Fibroblast of lung (primary cell): ENCODE data around the gene PTPRU. TPM values are rescaled to one million over a fixed set of nuclear protein-coding genes. Genes with fewer than 3 reads are reported as not detected.

Source experiments
- DNase-seq, 2 donors: peaks; one replicate each; pipeline versions ENCODE4 v3.0.0 to v3.0.0-alpha.2; 2010; ENCODE audit warnings: low read depth in 2 of 2
- H2AFZ ChIP-seq: 2 replicates; pipeline ENCODE4 v1.5.1; 2012; ENCODE audit warnings: low read length, control low read depth, inconsistent platforms
- H3K27ac ChIP-seq: 2 replicates; pipeline ENCODE4 v1.5.1; 2011; ENCODE audit warnings: low read length, control low read depth; ENCODE audit not compliant: insufficient read depth
- H3K27me3 ChIP-seq: 2 replicates; pipeline ENCODE4 v1.5.1; 2011; ENCODE audit warnings: mild to moderate bottlenecking, low read length; ENCODE audit not compliant: control insufficient read depth, insufficient read depth
- H3K36me3 ChIP-seq: 2 replicates; pipeline ENCODE4 v1.5.1; 2011; ENCODE audit warnings: low read length; ENCODE audit not compliant: control insufficient read depth, insufficient read depth
- H3K4me1 ChIP-seq: 2 replicates; pipeline ENCODE4 v1.5.1; 2011; ENCODE audit warnings: low read length; ENCODE audit not compliant: control insufficient read depth, insufficient read depth; ENCODE audit errors: extremely low read depth
- H3K4me2 ChIP-seq: 2 replicates; pipeline ENCODE4 v1.5.1; 2011; ENCODE audit warnings: low read length, control low read depth; ENCODE audit not compliant: insufficient read depth; ENCODE audit errors: extremely low read depth
- H3K4me3 ChIP-seq, 4 experiments: fragments of 200-600 bp in 1 of 4; sonication (generic) in 1 of 4; replicated peaks in 1 of 4; 2 replicates each; pipeline ENCODE4 v1.5.1; 2011 to 2016; ENCODE audit warnings: low read length in 4 of 4, low read depth in 3 of 4, mild to moderate bottlenecking in 3 of 4, control low read depth in 2 of 4, inconsistent platforms in 1 of 4, mixed read lengths in 1 of 4; ENCODE audit not compliant: insufficient read depth in 1 of 4; ENCODE audit errors: control extremely low read depth in 1 of 4
- H3K79me2 ChIP-seq: 2 replicates; pipeline ENCODE4 v1.5.1; 2012; ENCODE audit warnings: mild to moderate bottlenecking, low read length, inconsistent platforms; ENCODE audit not compliant: control insufficient read depth, insufficient read depth
- H3K9ac ChIP-seq: 2 replicates; pipeline ENCODE4 v1.5.1; 2011; ENCODE audit warnings: mild to moderate bottlenecking, low read length, control low read depth; ENCODE audit not compliant: insufficient read depth
- H3K9me3 ChIP-seq: 2 replicates; pipeline ENCODE4 v1.5.1; 2012; ENCODE audit warnings: low read depth, low read length; ENCODE audit not compliant: control insufficient read depth, insufficient read depth
- H4K20me1 ChIP-seq: 2 replicates; pipeline ENCODE4 v1.5.1; 2011; ENCODE audit warnings: low read length; ENCODE audit not compliant: control insufficient read depth, insufficient read depth; ENCODE audit errors: extremely low read depth
- CTCF ChIP-seq, 2 donors: IDR thresholded peaks in 1 of 2; conservative IDR thresholded peaks in 1 of 2; 1 replicate in 1 of 2; 2 replicates in 1 of 2; pipeline ENCODE4 v1.5.1; 2011 to 2012; ENCODE audit warnings: low read length in 2 of 2, control low read depth in 1 of 2, inconsistent platforms in 1 of 2, low read depth in 1 of 2, mild to moderate bottlenecking in 1 of 2
- EZH2 ChIP-seq: IDR thresholded peaks from 2 replicates; pipeline ENCODE4 v1.5.1; 2012; ENCODE audit warnings: low read length, control low read depth, mild to moderate bottlenecking; ENCODE audit errors: missing control alignments
- polyA plus RNA-seq, 2 donors: library from polyadenylated mRNA; depleted of rRNA in 1 of 2; stranded (reverse) in 1 of 2; unstranded in 1 of 2; fragments of >200 nt; gene quantifications; 2 replicates each; pipeline ENCODE4 v1.2.1, GENCODE V29; 2011 to 2012; ENCODE audit warnings: missing spikeins in 1 of 2
- total RNA-seq: library from RNA; depleted of rRNA; stranded (reverse); fragments of >200 nt; gene quantifications from 2 replicates; pipeline ENCODE4 v1.2.1, GENCODE V29; 2014

The PTPRU gene
- total and polyA plus RNA-seq, 2 donors (not counting 1 experiment from before 2014, with no cell fraction given), result 1.4 to 25.8 TPM

GRCh38 chr1:29342983-29343382 lies 106.7 kb downstream of the PTPRU start:
- no peaks in the 10 kb centered on the region for H3K79me2 ChIP-seq
- H3K9me3 ChIP-seq, result no peaks in the 10 kb centered on the region
- no peaks in the 10 kb centered on the region for H4K20me1 ChIP-seq
- peaks cover 4% of the 10 kb centered on the region for H3K27me3 ChIP-seq
- no peak overlapping the region for H2AFZ ChIP-seq
- H3K4me3 ChIP-seq, result no peak overlapping the region
- H3K27ac ChIP-seq, result no peak overlapping the region
- H3K4me1 ChIP-seq, result no peaks in the 10 kb centered on the region
- no peak overlapping the region for H3K4me2 ChIP-seq
- no peak overlapping the region for H3K9ac ChIP-seq
- no peak for TF ChIP-seq CTCF (conservative IDR thresholded peaks at IDR 0.05 in 1 of 2, IDR thresholded peaks at IDR 0.05 in 1 of 2; ENCODE audit: low read depth in 1 of 2, low read length in 2 of 2)
- no peak for TF ChIP-seq EZH2
- no peaks in the 10 kb centered on the region for H3K36me3 ChIP-seq
- no peak for DNase-seq

GRCh38 chr1:29343476-29343875 lies 107.2 kb downstream of the PTPRU start:
- no peak overlapping the region for H3K27ac ChIP-seq
- H3K4me2 ChIP-seq, result no peak overlapping the region
- DNase-seq, result no peak
- H4K20me1 ChIP-seq, result no peaks in the 10 kb centered on the region
- H3K79me2 ChIP-seq, result no peaks in the 10 kb centered on the region
- H3K9ac ChIP-seq, result no peak overlapping the region
- no peaks in the 10 kb centered on the region for H3K9me3 ChIP-seq
- no peak overlapping the region for H3K4me3 ChIP-seq
- peaks cover 4% of the 10 kb centered on the region for H3K27me3 ChIP-seq
- no peaks in the 10 kb centered on the region for H3K36me3 ChIP-seq
- no peak overlapping the region for H2AFZ ChIP-seq
- no peak for TF ChIP-seq CTCF (conservative IDR thresholded peaks at IDR 0.05 in 1 of 2, IDR thresholded peaks at IDR 0.05 in 1 of 2; ENCODE audit: low read depth in 1 of 2, low read length in 2 of 2)
- TF ChIP-seq EZH2, result no peak
- no peaks in the 10 kb centered on the region for H3K4me1 ChIP-seq

GRCh38 chr1:29343908-29344307 lies 107.6 kb downstream of the PTPRU start:
- Histone ChIP-seq H3K9ac (no peak overlapping the region), H2AFZ (no peak overlapping the region), H3K9me3 (no peaks in the 10 kb centered on the region), H3K4me1 (no peaks in the 10 kb centered on the region), H3K4me2 (no peak overlapping the region), H3K27ac (no peak overlapping the region), H3K36me3 (no peaks in the 10 kb centered on the region), H3K4me3 (no peak overlapping the region), H3K27me3 (peaks cover 4% of the 10 kb centered on the region), H4K20me1 (no peaks in the 10 kb centered on the region), H3K79me2 (no peaks in the 10 kb centered on the region)
- no peak for DNase-seq
- TF ChIP-seq CTCF (conservative IDR thresholded peaks at IDR 0.05 in 1 of 2, IDR thresholded peaks at IDR 0.05 in 1 of 2; ENCODE audit: low read depth in 1 of 2, low read length in 2 of 2), result no peak
- no peak for TF ChIP-seq EZH2
